GM23338 (cell line): ENCODE data around the gene ZNF334.

Source experiments
- CREB1 ChIP-seq: fragments of 250-450 bp; sonication (Bioruptor Pico); IDR thresholded peaks from 2 replicates; pipeline ENCODE4 v1.5.0; 2020; ENCODE audit warnings: low read depth, mild to moderate bottlenecking, moderate library complexity
- TF ChIP-seq, protein P1 (sequence below), 2 experiments: fragments of 200-600 bp in 1 of 2; sonication (generic) in 1 of 2; conservative IDR thresholded peaks; 2 replicates each; pipeline versions ENCODE4 v1.5.1 to v1.6.1; 2016 to 2017; ENCODE audit warnings: antibody characterized with exemption in 2 of 2, low read depth in 2 of 2, mild to moderate bottlenecking in 2 of 2, moderate library complexity in 1 of 2

DNA sequence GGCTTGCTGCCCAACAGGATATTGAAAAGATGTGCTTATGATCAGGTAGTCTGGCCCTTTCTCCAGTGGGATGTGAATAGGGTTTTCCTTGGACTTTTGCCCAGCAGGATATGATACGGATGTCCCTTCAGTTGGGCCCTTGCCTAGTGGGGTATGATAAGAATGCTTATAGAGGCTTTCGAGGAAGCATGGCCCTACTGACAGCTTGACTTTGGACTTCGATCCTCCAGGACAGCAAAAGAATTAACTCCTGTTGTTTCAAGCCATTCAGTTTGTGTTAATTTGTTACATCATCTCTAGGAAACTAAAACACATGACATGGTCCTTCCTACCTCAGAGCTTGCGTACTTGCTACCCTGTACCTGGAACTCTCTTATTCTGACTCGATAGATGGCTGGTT, 9.7 kb upstream of the ZNF334 start:
- TF ChIP-seq, protein P1, sequence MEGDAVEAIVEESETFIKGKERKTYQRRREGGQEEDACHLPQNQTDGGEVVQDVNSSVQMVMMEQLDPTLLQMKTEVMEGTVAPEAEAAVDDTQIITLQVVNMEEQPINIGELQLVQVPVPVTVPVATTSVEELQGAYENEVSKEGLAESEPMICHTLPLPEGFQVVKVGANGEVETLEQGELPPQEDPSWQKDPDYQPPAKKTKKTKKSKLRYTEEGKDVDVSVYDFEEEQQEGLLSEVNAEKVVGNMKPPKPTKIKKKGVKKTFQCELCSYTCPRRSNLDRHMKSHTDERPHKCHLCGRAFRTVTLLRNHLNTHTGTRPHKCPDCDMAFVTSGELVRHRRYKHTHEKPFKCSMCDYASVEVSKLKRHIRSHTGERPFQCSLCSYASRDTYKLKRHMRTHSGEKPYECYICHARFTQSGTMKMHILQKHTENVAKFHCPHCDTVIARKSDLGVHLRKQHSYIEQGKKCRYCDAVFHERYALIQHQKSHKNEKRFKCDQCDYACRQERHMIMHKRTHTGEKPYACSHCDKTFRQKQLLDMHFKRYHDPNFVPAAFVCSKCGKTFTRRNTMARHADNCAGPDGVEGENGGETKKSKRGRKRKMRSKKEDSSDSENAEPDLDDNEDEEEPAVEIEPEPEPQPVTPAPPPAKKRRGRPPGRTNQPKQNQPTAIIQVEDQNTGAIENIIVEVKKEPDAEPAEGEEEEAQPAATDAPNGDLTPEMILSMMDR (conservative IDR thresholded peaks at IDR 0.05; ENCODE audit: low read depth in 2 of 2): no peak
- TF ChIP-seq CREB1 (CRISPR knock-in tag): no peak
